HUES6 (cell line): Measurements from ENCODE around the gene PRKCD.

Experiments
- H3K27ac ChIP-seq: 2 replicates; pipeline ENCODE4 v1.7.0; 2013; ENCODE audit warnings: low read depth, mild to moderate bottlenecking, low read length, inconsistent platforms
- H3K27me3 ChIP-seq: 2 replicates; pipeline ENCODE4 v1.6.1; 2013; ENCODE audit warnings: low read length; ENCODE audit not compliant: control insufficient read depth, insufficient read depth
- H3K36me3 ChIP-seq: 2 replicates; pipeline ENCODE4 v1.6.1; 2013; ENCODE audit warnings: low read length; ENCODE audit not compliant: control insufficient read depth, insufficient read depth
- H3K4me1 ChIP-seq: 2 replicates; pipeline ENCODE4 v1.6.1; 2013; ENCODE audit warnings: low read length; ENCODE audit not compliant: control insufficient read depth, insufficient read depth
- H3K4me3 ChIP-seq: 2 replicates; pipeline ENCODE4 v1.5.1; 2013; ENCODE audit warnings: low read depth, low read length
- H3K9ac ChIP-seq: one replicate; pipeline ENCODE4 v1.6.1; 2013; ENCODE audit warnings: mild to moderate bottlenecking, low read length
- H3K9me3 ChIP-seq: 2 replicates; pipeline ENCODE4 v1.6.1; 2013; ENCODE audit warnings: low read depth, low read length; ENCODE audit not compliant: control insufficient read depth, insufficient read depth

The PRKCD gene

GRCh38 chr3:53140847-53141845, 19.9 kb upstream of the PRKCD start:
- no peak overlapping the region for H3K4me3 ChIP-seq
- no peak overlapping the region for H3K27ac ChIP-seq
- no peaks in the 10 kb centered on the region for H3K36me3 ChIP-seq
- no peak overlapping the region for H3K9ac ChIP-seq
- H3K9me3 ChIP-seq: no peaks in the 10 kb centered on the region
- H3K4me1 ChIP-seq: no peaks in the 10 kb centered on the region
- H3K27me3 ChIP-seq: no peaks in the 10 kb centered on the region

DNA sequence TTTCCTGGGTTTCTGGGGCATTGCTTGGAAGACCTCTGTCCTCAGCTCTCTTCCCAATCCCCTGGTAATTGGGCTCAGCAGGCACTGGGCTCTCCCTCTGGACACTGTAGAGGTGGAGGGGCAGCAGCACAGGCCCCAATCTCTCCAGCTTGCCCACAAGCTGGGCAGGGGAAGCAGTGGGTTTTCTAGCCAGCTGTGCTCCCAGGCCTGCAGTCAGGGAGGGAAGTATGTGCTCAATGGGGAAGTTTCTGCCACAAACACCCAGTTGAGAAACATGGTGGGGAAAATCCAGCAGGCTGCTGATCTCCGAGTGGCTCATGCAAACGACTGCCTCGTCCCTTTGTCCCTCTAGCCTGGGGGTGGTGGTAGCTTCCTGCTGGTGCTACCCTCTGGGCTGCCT, 18.0 kb upstream of the PRKCD start:
- Histone ChIP-seq H3K36me3 (no peaks in the 10 kb centered on the region), H3K27ac (no peak overlapping the region), H3K9me3 (no peaks in the 10 kb centered on the region), H3K9ac (no peak overlapping the region), H3K4me3 (no peak overlapping the region), H3K4me1 (no peaks in the 10 kb centered on the region), H3K27me3 (no peaks in the 10 kb centered on the region)

- no peaks in the 10 kb centered on the region for H3K27me3 ChIP-seq
- no peaks in the 10 kb centered on the region for H3K4me1 ChIP-seq
- no peak overlapping the region for H3K4me3 ChIP-seq
- H3K9me3 ChIP-seq: no peaks in the 10 kb centered on the region
- H3K36me3 ChIP-seq: no peaks in the 10 kb centered on the region
- no peak overlapping the region for H3K9ac ChIP-seq
- no peak overlapping the region for H3K27ac ChIP-seq
Measured at GRCh38 chr3:53144446-53144845, 16.6 kb upstream of the PRKCD start.

GRCh38 chr3:53144862-53145712, 15.9 kb upstream of the PRKCD start:
- Histone ChIP-seq H3K27ac (no peak overlapping the region), H3K36me3 (no peaks in the 10 kb centered on the region), H3K9ac (no peak overlapping the region), H3K27me3 (no peaks in the 10 kb centered on the region), H3K9me3 (no peaks in the 10 kb centered on the region), H3K4me3 (no peak overlapping the region), H3K4me1 (no peaks in the 10 kb centered on the region)

- H3K4me3 ChIP-seq: no peak overlapping the region
- H3K4me1 ChIP-seq: no peaks in the 10 kb centered on the region
- no peaks in the 10 kb centered on the region for H3K36me3 ChIP-seq
- no peaks in the 10 kb centered on the region for H3K27me3 ChIP-seq
- no peak overlapping the region for H3K9ac ChIP-seq
- H3K9me3 ChIP-seq: no peaks in the 10 kb centered on the region
- H3K27ac ChIP-seq: no peak overlapping the region
Measured at GRCh38 chr3:53145713-53146080, 15.3 kb upstream of the PRKCD start.

DNA sequence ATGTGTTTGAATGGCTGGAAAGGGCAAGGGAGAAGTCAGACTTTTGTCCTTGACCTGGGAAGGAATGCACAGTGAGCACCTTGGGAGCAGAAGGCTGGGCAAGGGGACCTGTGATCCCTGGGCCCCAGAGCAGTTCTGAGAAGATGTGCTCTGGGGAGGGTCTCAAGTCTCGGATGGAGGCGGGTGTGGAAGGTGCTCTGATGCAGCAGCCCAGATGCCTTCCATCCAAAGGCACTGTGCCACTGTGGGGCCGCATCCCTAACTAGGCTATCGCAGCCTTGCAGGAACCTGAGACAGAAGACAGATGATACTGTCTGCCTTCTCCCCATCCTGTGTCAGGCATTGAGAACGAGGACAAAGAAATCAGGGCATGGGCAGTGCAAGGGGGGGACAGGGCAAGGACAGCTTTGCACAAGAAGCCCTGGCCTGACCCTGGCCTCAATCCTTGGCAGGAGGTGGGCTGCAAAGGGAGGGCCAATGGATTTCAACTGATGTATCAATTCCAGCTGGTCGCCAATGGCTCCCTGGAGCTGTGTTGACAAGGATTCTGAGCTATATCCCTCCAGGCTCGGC, 14.6 kb upstream of the PRKCD start:
- H3K4me1 ChIP-seq: no peaks in the 10 kb centered on the region
- no peaks in the 10 kb centered on the region for H3K27me3 ChIP-seq
- no peak overlapping the region for H3K9ac ChIP-seq
- no peaks in the 10 kb centered on the region for H3K36me3 ChIP-seq
- H3K27ac ChIP-seq: no peak overlapping the region
- H3K4me3 ChIP-seq: no peak overlapping the region
- H3K9me3 ChIP-seq: no peaks in the 10 kb centered on the region

- Histone ChIP-seq H3K9me3 (no peaks in the 10 kb centered on the region), H3K36me3 (no peaks in the 10 kb centered on the region), H3K4me1 (no peaks in the 10 kb centered on the region), H3K27me3 (no peaks in the 10 kb centered on the region), H3K4me3 (no peak overlapping the region), H3K27ac (no peak overlapping the region), H3K9ac (no peak overlapping the region)
Measured at GRCh38 chr3:53147151-53147902, 13.7 kb upstream of the PRKCD start.

GRCh38 chr3:53147903-53148400, 13.1 kb upstream of the PRKCD start:
- H3K36me3 ChIP-seq: no peaks in the 10 kb centered on the region
- H3K9me3 ChIP-seq: no peaks in the 10 kb centered on the region
- no peaks in the 10 kb centered on the region for H3K4me1 ChIP-seq
- no peak overlapping the region for H3K4me3 ChIP-seq
- no peak overlapping the region for H3K27ac ChIP-seq
- no peak overlapping the region for H3K9ac ChIP-seq
- no peaks in the 10 kb centered on the region for H3K27me3 ChIP-seq

DNA sequence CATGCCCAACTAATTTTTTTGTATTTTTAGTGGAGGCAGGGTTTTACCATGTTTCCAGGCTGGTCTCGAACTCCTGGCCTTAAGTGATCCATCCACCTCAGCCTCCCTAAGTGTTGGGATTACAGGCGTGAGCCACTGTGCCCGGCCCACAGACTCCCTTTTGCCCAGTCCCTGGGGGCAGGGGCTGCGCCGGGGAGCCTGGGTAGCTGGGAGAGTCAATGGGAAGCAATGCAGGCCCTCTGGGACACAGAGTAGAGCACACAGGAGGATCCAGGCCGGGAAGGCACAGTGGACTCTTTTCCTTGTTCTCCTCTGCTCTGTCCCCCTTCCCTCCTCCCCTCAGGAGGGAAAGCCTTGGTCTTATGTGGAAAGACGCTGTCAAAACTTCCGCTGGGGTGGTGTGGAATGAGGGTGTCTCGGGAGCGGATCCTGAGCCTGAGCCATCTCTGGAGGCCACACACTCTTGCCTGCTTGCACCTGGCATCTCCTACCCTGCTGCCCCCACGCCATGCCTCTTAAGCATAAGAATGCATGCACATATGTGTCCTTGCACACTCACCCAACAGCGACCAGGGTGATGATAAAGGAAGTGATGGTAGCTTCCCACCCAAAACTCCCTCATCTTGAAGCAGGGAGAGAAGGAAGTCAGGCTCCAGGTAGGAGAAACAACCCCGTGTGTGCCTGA, 11.9 kb upstream of the PRKCD start:
- Histone ChIP-seq H3K9ac (no peak overlapping the region), H3K27ac (no peak overlapping the region), H3K36me3 (no peaks in the 10 kb centered on the region), H3K9me3 (no peaks in the 10 kb centered on the region), H3K4me3 (no peak overlapping the region), H3K27me3 (no peaks in the 10 kb centered on the region), H3K4me1 (no peaks in the 10 kb centered on the region)

DNA sequence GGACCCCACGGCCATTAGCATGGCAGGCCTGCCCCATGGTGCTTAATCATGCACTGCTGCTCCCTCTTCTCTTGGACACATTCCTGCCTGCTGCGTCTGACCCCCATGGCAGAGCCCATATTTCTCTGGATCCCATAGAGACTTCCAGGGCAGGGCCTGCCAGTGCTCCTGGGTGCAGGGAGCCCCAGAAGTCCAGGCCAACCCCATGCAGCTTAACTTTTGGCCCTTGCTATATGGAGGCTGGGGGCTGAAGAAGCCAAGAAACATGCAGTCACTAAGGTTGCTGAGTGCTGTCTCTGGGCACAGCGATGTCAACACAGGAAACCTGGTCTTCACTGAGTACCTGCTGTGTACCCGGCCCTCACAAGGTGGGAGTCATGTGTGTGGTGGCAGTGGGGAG, 11.3 kb upstream of the PRKCD start:
- no peak overlapping the region for H3K27ac ChIP-seq
- no peak overlapping the region for H3K9ac ChIP-seq
- no peaks in the 10 kb centered on the region for H3K4me1 ChIP-seq
- H3K27me3 ChIP-seq: no peaks in the 10 kb centered on the region
- H3K36me3 ChIP-seq: no peaks in the 10 kb centered on the region
- H3K9me3 ChIP-seq: no peaks in the 10 kb centered on the region
- no peak overlapping the region for H3K4me3 ChIP-seq
